H1 (cell line): ENCODE measurements around the gene SLC13A3. TPM values are rescaled to one million over a fixed set of nuclear protein-coding genes. Genes with fewer than 3 reads are reported as not detected.

Experiments
- CTCF ChIA-PET: fragments of 300-600 bp; sonication (Branson Sonifier 250); formaldehyde crosslinking; loops from one replicate; lab custom pipeline; 2021; ENCODE audit not compliant: partially characterized antibody; lab: Charles Lee
- POLR2A ChIA-PET: fragments of 300-600 bp; sonication (Branson Sonifier 250); formaldehyde crosslinking; loops from one replicate; lab custom pipeline; 2021; ENCODE audit warnings: inconsistent platforms; ENCODE audit not compliant: partially characterized antibody; lab: Charles Lee
- DNase-seq, 2 experiments: peaks; one replicate each; pipeline versions ENCODE4 v3.0.0 to v3.0.0-alpha.2; 2010 to 2022; ENCODE audit warnings: low spot score in 2 of 2, low read depth in 1 of 2, mixed read lengths in 1 of 2
- FAIRE-seq: peaks from 2 replicates; lab custom pipeline; 2011; peaks lifted over from hg19 to GRCh38; lab: Jason Lieb, UNC
- H2AFZ ChIP-seq: 2 replicates; pipeline ENCODE4 v1.8.1; 2012; ENCODE audit warnings: low read length, inconsistent platforms
- H2AK5ac ChIP-seq: 2 replicates; pipeline ENCODE4 v1.6.1; 2013; ENCODE audit warnings: low read depth, low read length
- H2BK120ac ChIP-seq: replicated peaks from 2 replicates; pipeline ENCODE3; 2013; ENCODE audit warnings: low read depth, low read length, inconsistent platforms
- H2BK12ac ChIP-seq: 2 replicates; pipeline ENCODE4 v1.6.1; 2013; ENCODE audit warnings: low read depth, low read length
- H2BK15ac ChIP-seq: 2 replicates; pipeline ENCODE4 v1.6.1; 2013; ENCODE audit warnings: low read length
- H2BK20ac ChIP-seq: 2 replicates; pipeline ENCODE4 v1.6.1; 2013; ENCODE audit warnings: low read length
- H2BK5ac ChIP-seq: 2 replicates; pipeline ENCODE4 v1.6.1; 2013; ENCODE audit warnings: low read depth, low read length
- H3K14ac ChIP-seq: 2 replicates; pipeline ENCODE4 v1.6.1; 2013; ENCODE audit warnings: inconsistent platforms; ENCODE audit not compliant: insufficient read length
- H3K18ac ChIP-seq: 2 replicates; pipeline ENCODE4 v1.6.1; 2013; ENCODE audit warnings: low read length; ENCODE audit errors: extremely low read depth
- H3K23ac ChIP-seq: 2 replicates; pipeline ENCODE4 v1.6.1; 2013; ENCODE audit warnings: inconsistent platforms; ENCODE audit not compliant: insufficient read length
- H3K23me2 ChIP-seq: 2 replicates; pipeline ENCODE4 v1.6.1; 2013; ENCODE audit warnings: low read depth, low read length
- H3K27ac ChIP-seq: 2 replicates; pipeline ENCODE4 v1.6.1; 2011; ENCODE audit warnings: low read depth, low read length, inconsistent platforms
- H3K27me3 ChIP-seq, 4 experiments: replicated peaks in 1 of 4; 1 replicate in 1 of 4; 2 replicates in 3 of 4; pipeline versions ENCODE4 v1.6.1 to v1.8.1; 2011 to 2013; ENCODE audit warnings: low read length in 3 of 4, mild to moderate bottlenecking in 3 of 4, inconsistent platforms in 2 of 4, mixed read lengths in 2 of 4, moderate library complexity in 1 of 4; ENCODE audit not compliant: control insufficient read depth in 3 of 4, insufficient read depth in 3 of 4; ENCODE audit errors: extremely low read depth in 1 of 4
- H3K36me3 ChIP-seq, 4 experiments: 2 replicates each; pipeline versions ENCODE4 v1.6.1 to v1.8.1; 2011 to 2013; ENCODE audit warnings: mild to moderate bottlenecking in 4 of 4, low read length in 3 of 4, moderate library complexity in 2 of 4, control low read depth in 1 of 4, inconsistent platforms in 1 of 4; ENCODE audit not compliant: insufficient read depth in 4 of 4, control insufficient read depth in 2 of 4
- H3K4ac ChIP-seq: replicated peaks from 2 replicates; pipeline ENCODE3; 2013; ENCODE audit warnings: low read length, low read depth, mixed read lengths, inconsistent platforms; ENCODE audit not compliant: insufficient read length
- H3K4me1 ChIP-seq, 4 experiments: replicated peaks in 1 of 4; 1 replicate in 1 of 4; 2 replicates in 3 of 4; pipeline versions ENCODE4 v1.6.1 to v1.8.1; 2011 to 2013; ENCODE audit warnings: low read length in 3 of 4, inconsistent platforms in 2 of 4, mixed read lengths in 1 of 4; ENCODE audit not compliant: insufficient read depth in 4 of 4, control insufficient read depth in 3 of 4
- H3K4me2 ChIP-seq, 2 experiments: 2 replicates each; pipeline versions ENCODE4 v1.6.1 to v1.8.1; 2011 to 2013; ENCODE audit warnings: low read depth in 2 of 2, low read length in 2 of 2, control low read depth in 1 of 2, inconsistent platforms in 1 of 2, mild to moderate bottlenecking in 1 of 2; ENCODE audit not compliant: insufficient read depth in 1 of 2
- H3K4me3 ChIP-seq, 4 experiments: fragments of 200-600, 300-600 bp in 1 of 4; sonication (generic), shearing (Covaris generic), sonication (Bioruptor Twin) in 1 of 4; 2 replicates each; pipeline versions ENCODE4 v1.5.1 to v1.8.1; 2011 to 2016; ENCODE audit warnings: low read length in 4 of 4, low read depth in 3 of 4, control low read depth in 2 of 4, inconsistent platforms in 2 of 4, mild to moderate bottlenecking in 2 of 4, mixed read lengths in 1 of 4, moderate library complexity in 1 of 4; ENCODE audit not compliant: insufficient read depth in 2 of 4; ENCODE audit errors: extremely low read depth in 1 of 4
- H3K56ac ChIP-seq: replicated peaks from 2 replicates; pipeline ENCODE3; 2013; ENCODE audit warnings: low read depth, mild to moderate bottlenecking, mixed read lengths, low read length, inconsistent platforms; ENCODE audit not compliant: insufficient read length
- H3K79me1 ChIP-seq: 2 replicates; pipeline ENCODE4 v1.6.1; 2013; ENCODE audit warnings: low read depth, low read length, control low read depth
- H3K79me2 ChIP-seq, 2 experiments: 2 replicates each; pipeline versions ENCODE4 v1.6.1 to v1.8.1; 2012 to 2013; ENCODE audit warnings: low read length in 2 of 2, mild to moderate bottlenecking in 2 of 2, inconsistent platforms in 1 of 2; ENCODE audit not compliant: insufficient read depth in 2 of 2, control insufficient read depth in 1 of 2
- H3K9ac ChIP-seq, 4 experiments: replicated peaks in 1 of 4; 1 replicate in 1 of 4; 2 replicates in 3 of 4; pipeline versions ENCODE4 v1.6.1 to v1.8.1; 2011 to 2013; ENCODE audit warnings: low read depth in 3 of 4, low read length in 3 of 4, control low read depth in 2 of 4, mild to moderate bottlenecking in 2 of 4, moderate library complexity in 2 of 4, inconsistent platforms in 1 of 4; ENCODE audit errors: extremely low read depth in 1 of 4
- H3K9me3 ChIP-seq, 2 experiments: 2 replicates each; pipeline versions ENCODE4 v1.6.1 to v1.8.1; 2012 to 2013; ENCODE audit warnings: mild to moderate bottlenecking in 2 of 2, moderate library complexity in 2 of 2, control low read depth in 1 of 2, inconsistent platforms in 1 of 2, low read depth in 1 of 2, low read length in 1 of 2, mixed read lengths in 1 of 2; ENCODE audit not compliant: insufficient read depth in 2 of 2
- H4K20me1 ChIP-seq, 2 experiments: replicated peaks in 1 of 2; 2 replicates each; pipeline versions ENCODE3 to v1.8.1; 2011 to 2013; ENCODE audit warnings: inconsistent platforms in 2 of 2, low read length in 2 of 2, mild to moderate bottlenecking in 1 of 2; ENCODE audit not compliant: insufficient read depth in 2 of 2, control insufficient read depth in 1 of 2
- H4K5ac ChIP-seq: 2 replicates; pipeline ENCODE4 v1.6.1; 2013; ENCODE audit warnings: low read length, low read depth, mixed read lengths, inconsistent platforms; ENCODE audit not compliant: insufficient read length
- H4K8ac ChIP-seq: 2 replicates; pipeline ENCODE4 v1.8.0; 2013; ENCODE audit warnings: mild to moderate bottlenecking, moderate library complexity, low read length, inconsistent platforms; ENCODE audit not compliant: insufficient read depth; ENCODE audit errors: extremely low read depth
- H4K91ac ChIP-seq: replicated peaks from 2 replicates; pipeline ENCODE3; 2013; ENCODE audit warnings: low read length, mixed read lengths, inconsistent platforms; ENCODE audit not compliant: insufficient read length
- ATF3 ChIP-seq: IDR thresholded peaks from 2 replicates; pipeline ENCODE4 v1.6.1; 2011; ENCODE audit warnings: low read depth, mild to moderate bottlenecking, low read length; ENCODE audit not compliant: insufficient read depth
- BACH1 ChIP-seq: IDR thresholded peaks from 2 replicates; pipeline ENCODE4 v1.6.1; 2012; ENCODE audit warnings: low read length, improper control_type of control experiment
- BCL11A ChIP-seq, 2 experiments: IDR thresholded peaks; one replicate each; pipeline ENCODE4 v1.6.1; 2011; ENCODE audit warnings: low read depth in 2 of 2, low read length in 2 of 2, mild to moderate bottlenecking in 2 of 2
- CREB1 ChIP-seq: IDR thresholded peaks from 2 replicates; pipeline ENCODE4 v1.6.1; 2012; ENCODE audit warnings: inconsistent platforms
- E2F6 ChIP-seq: IDR thresholded peaks from 2 replicates; pipeline ENCODE4 v1.6.1; 2012; ENCODE audit warnings: inconsistent platforms
- EGR1 ChIP-seq: IDR thresholded peaks from 2 replicates; pipeline ENCODE4 v1.6.1; 2011; ENCODE audit warnings: low read depth, low read length, borderline replicate concordance
- HDAC2 ChIP-seq, 2 experiments: fragments of 300-600 bp in 1 of 2; sonication (generic) in 1 of 2; IDR thresholded peaks; 2 replicates each; pipeline ENCODE4 v1.6.1; 2011 to 2012; ENCODE audit warnings: low read depth in 2 of 2, low read length in 2 of 2, mild to moderate bottlenecking in 2 of 2, moderate library complexity in 2 of 2, borderline replicate concordance in 1 of 2, inconsistent platforms in 1 of 2
- MAFK ChIP-seq: IDR thresholded peaks from 2 replicates; pipeline ENCODE4 v1.6.1; 2012; ENCODE audit warnings: low read depth, mild to moderate bottlenecking, improper control_type of control experiment, low read length
- MAX ChIP-seq: IDR thresholded peaks from 2 replicates; pipeline ENCODE4 v1.6.1; 2012; ENCODE audit warnings: inconsistent platforms
- NANOG ChIP-seq: IDR thresholded peaks from 2 replicates; pipeline ENCODE4 v1.6.1; 2011; ENCODE audit warnings: low read length, low read depth, mild to moderate bottlenecking, inconsistent platforms; ENCODE audit not compliant: insufficient read depth, poor library complexity, severe bottlenecking
- NRF1 ChIP-seq: IDR thresholded peaks from 2 replicates; pipeline ENCODE4 v1.6.1; 2011; ENCODE audit warnings: mild to moderate bottlenecking, low read depth, low read length, improper control_type of control experiment
- RFX5 ChIP-seq: IDR thresholded peaks from 2 replicates; pipeline ENCODE4 v1.6.1; 2011; ENCODE audit warnings: low read depth, low read length, improper control_type of control experiment, borderline replicate concordance
- SRF ChIP-seq: IDR thresholded peaks from 2 replicates; pipeline ENCODE4 v1.6.1; 2011; ENCODE audit warnings: mild to moderate bottlenecking, low read depth, low read length, moderate library complexity
- WGBS, 2 experiments: shearing (Covaris generic) in 1 of 2; methylation state at CpG; one replicate each; pipeline versions ENCODE4 v1.1.6 to v1.1.7; 2013 to 2015; ENCODE audit warnings: low lambda C conversion rate in 2 of 2, mixed read lengths in 2 of 2, inconsistent platforms in 1 of 2, low coverage in 1 of 2, missing lambda C conversion rate in 1 of 2; ENCODE audit not compliant: insufficient replicate concordance in 2 of 2, insufficient coverage in 1 of 2, insufficient read length in 1 of 2; ENCODE audit errors: extremely low coverage in 1 of 2, missing lambda C conversion rate in 1 of 2; 5-methylcytosine and 5-hydroxymethylcytosine counted together
- polyA plus RNA-seq, 7 experiments: library from polyadenylated mRNA; depleted of rRNA in 3 of 7; stranded (reverse) in 5 of 7; unstranded in 2 of 7; fragments of >200 nt in 5 of 7; fragments of 200-250 nt in 2 of 7; gene quantifications; 1 replicate in 5 of 7; 2 replicates in 1 of 7; 4 replicates in 1 of 7; pipeline versions ENCODE4 v1.2.1 to v1.2.3, GENCODE V29; 2011 to 2013; ENCODE audit warnings: missing spikeins in 2 of 7, mixed read lengths in 2 of 7
- total RNA-seq: library from RNA; stranded (reverse); fragmentation: NEBNext Ultra II Directional; extraction: Animal tissue kit (Norgen Biotek cat#: 25700); gene quantifications from 2 replicates; pipeline ENCODE4 v1.2.1, GENCODE V29; 2021

Gene SLC13A3
- total and polyA plus RNA-seq, 2 of the 8 experiments (the other 6 are each of a cell fraction or from before 2014, with no cell fraction given): 9.4 to 12.6 TPM

GRCh38 chr20:46638898-46639274 lies 12.4 kb downstream of the SLC13A3 start:
- no peak for FAIRE-seq
- no peak for TF ChIP-seq EGR1
- TF ChIP-seq BCL11A (IDR thresholded peaks at IDR 0.05; ENCODE audit: low read depth in 2 of 2, low read length in 2 of 2): no peak
- TF ChIP-seq NRF1: no peak
- TF ChIP-seq ATF3: no peak
- TF ChIP-seq RFX5: no peak
- no peak for TF ChIP-seq NANOG
- no peak for TF ChIP-seq HDAC2 (IDR thresholded peaks at IDR 0.05; ENCODE audit: borderline replicate concordance in 1 of 2, low read depth in 2 of 2, low read length in 2 of 2)
- no peak for TF ChIP-seq E2F6
- no peak for TF ChIP-seq BACH1
- no peak for TF ChIP-seq MAX
- no peak for TF ChIP-seq SRF
- no peak for TF ChIP-seq MAFK
- no peak for TF ChIP-seq CREB1

More at GRCh38 chr20:46638898-46639274, 12.4 kb downstream of the SLC13A3 start:
- no peak overlapping the region for H2AFZ ChIP-seq
- no peak overlapping the region for H2BK15ac ChIP-seq
- H3K56ac ChIP-seq: no peak overlapping the region
- no peaks in the 10 kb centered on the region for H3K23me2 ChIP-seq
- H3K79me1 ChIP-seq: no peaks in the 10 kb centered on the region
- H2BK5ac ChIP-seq: no peak overlapping the region
- H3K23ac ChIP-seq: no peak overlapping the region
- no peak overlapping the region for H2AK5ac ChIP-seq
- H2BK20ac ChIP-seq: no peak overlapping the region
- H3K27ac ChIP-seq: no peak overlapping the region
- H3K27me3 ChIP-seq: no peaks in the 10 kb centered on the region
- H3K18ac ChIP-seq: no peak overlapping the region
- H4K5ac ChIP-seq: no peak overlapping the region
- peaks cover 0 to 4% (median under 1%) of the 10 kb centered on the region in 4 experiments; a peak in 2 of 7 replicates for H3K4me1 ChIP-seq
- no peak overlapping the region for H4K8ac ChIP-seq
- H3K9ac ChIP-seq: no peak overlapping the region
- no peak overlapping the region for H3K14ac ChIP-seq
- no peak overlapping the region for H4K91ac ChIP-seq
- no peaks in the 10 kb centered on the region for H3K36me3 ChIP-seq
- H2BK12ac ChIP-seq: no peak overlapping the region
- CTCF ChIA-PET: interaction anchor here (1.0 to 1.6 kb wide), 3 partner anchors 11 to 227 kb away, joined by 3 to 5 read pairs (median 3); no protein-coding TSS in a partner anchor
- no peak overlapping the region for H2BK120ac ChIP-seq
- H3K4me3 ChIP-seq: no peak overlapping the region
- no peaks in the 10 kb centered on the region for H4K20me1 ChIP-seq
- 93% methylated on average over 4 of the region's 4 CpGs; no CpG with 5 or more reads in 1 of the 2 experiments for WGBS, 2 experiments
- H3K4me2 ChIP-seq: no peak overlapping the region
- H3K79me2 ChIP-seq: no peaks in the 10 kb centered on the region
- no peaks in the 10 kb centered on the region for H3K9me3 ChIP-seq
- POLR2A ChIA-PET: interaction anchor here (1.0 to 1.3 kb wide), 3 partner anchors 10 to 12 kb away, joined by 3 to 5 read pairs (median 4); partner anchors contain the start of gene SLC13A3
- DNase-seq: no peak
- no peak overlapping the region for H3K4ac ChIP-seq
